Measurements from ENCODE around the gene KXD1. TPM values are rescaled to one million over a fixed set of nuclear protein-coding genes. Genes with fewer than 3 reads are reported as not detected.

Gene KXD1
- polyA plus RNA-seq, 2 of the 4 experiments (the other 2 are of a cell fraction), result 62.8 to 83.9 TPM

DNA sequence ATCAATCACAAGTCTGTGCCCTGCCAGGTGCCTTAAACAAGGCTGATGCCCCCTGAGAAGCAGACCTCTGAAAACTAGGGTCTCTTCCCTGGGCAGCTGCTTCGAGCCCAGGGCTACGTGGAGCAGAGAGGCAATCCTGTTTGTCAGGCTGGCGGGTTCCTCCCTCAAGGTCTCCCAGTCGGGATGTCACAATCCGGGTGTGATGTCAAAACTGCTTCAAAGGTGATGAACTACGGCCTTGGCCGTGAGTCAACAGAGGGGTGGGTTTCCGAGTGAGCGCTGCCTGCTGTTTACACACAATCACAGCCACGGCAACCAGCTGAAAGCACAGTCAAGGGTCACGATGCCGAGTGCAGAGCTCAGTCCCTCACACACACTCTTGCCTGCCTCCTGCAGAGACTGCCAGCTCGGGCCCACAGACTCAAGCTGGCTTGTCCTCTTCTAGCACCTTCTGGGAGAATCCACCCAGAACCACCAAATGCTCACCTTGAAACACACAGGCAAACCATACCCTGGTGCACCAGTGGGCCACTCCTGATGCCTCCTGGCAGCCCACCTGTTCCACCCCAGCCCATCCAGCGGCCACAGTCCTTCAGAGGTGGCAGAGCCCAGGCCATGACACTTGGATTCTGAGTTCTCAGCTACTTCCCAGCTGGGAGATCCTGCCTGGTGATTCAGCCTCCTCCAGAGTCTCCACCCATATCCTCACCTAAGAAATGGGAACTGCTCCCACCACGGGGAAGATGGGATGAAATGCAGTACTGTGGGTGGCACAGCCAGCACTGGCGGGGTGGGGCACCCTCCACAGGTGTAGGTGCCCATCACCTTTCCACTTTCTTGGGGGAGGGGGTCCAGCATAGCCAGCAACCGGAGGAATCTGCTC is 42.6 kb upstream of the KXD1 start:
- TF ChIP-seq RNF2 (IDR thresholded peaks at IDR 0.05; ENCODE audit: borderline replicate concordance, low read depth), result no peak
- TF ChIP-seq CEBPB (IDR thresholded peaks at IDR 0.05), result 0 out of 4 replicates have a peak, but pooled peaks of 1 of the 2 experiments have one; percentile 29
- TF ChIP-seq EHF (CRISPR knock-in tag; IDR thresholded peaks at IDR 0.05), result no peak
- no peak for TF ChIP-seq NR3C1 (IDR thresholded peaks at IDR 0.05)
- peak overlapping the region; percentile 51 for H3K4me2 ChIP-seq
- FAIRE-seq (no peak), ATAC-seq (peak; percentile 57 to 70; a peak in 5 of 6 replicates), DNase-seq (ENCODE audit: low read depth in 1 of 2, low spot score in 1 of 2) (peak in 1 of 2 experiments; percentile 64)
- peaks cover 26% of the 10 kb centered on the region for H3K4me1 ChIP-seq
- H3K4me3 ChIP-seq, result no peak overlapping the region
- CTCF ChIA-PET, result interaction anchor here (0.9 kb wide), 1 partner anchor 47 kb away, joined by 3 read pairs; no protein-coding TSS in a partner anchor
- peak overlapping the region in 1 of 2 experiments; percentile 73; a peak in 4 of 6 replicates for H3K27ac ChIP-seq
- POLR2A ChIA-PET, result no interaction called here
- H3K9me3 ChIP-seq, result no peaks in the 10 kb centered on the region
- WGBS (ENCODE audit: missing lambda C conversion rate), result 42% methylated on average over 6 of the region's 17 CpGs

DNA sequence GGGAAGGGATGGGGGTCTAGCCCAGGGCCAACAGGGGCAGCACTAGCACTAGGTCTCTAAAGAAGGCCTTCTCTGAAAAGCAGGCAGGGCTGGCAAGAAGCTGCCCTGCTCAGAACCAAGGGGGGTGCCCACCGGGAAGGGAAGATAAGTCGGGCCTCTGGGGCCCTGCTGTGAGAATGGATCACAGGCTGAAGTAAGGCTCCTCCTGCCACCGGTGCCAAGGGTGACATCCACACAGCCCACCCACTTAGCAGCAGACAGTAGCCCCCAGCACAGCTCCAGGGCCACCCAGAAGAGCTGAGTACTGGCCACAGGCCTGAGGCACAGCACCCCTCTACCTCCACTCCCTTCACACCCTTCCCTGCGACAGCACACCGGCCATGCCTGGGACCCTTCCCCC is 41.7 kb upstream of the KXD1 start:
- POLR2A ChIA-PET, result no interaction called here
- Histone ChIP-seq H3K9me3 (no peaks in the 10 kb centered on the region), H3K4me3 (no peak overlapping the region), H3K4me1 (peaks cover 27% of the 10 kb centered on the region), H3K4me2 (peak overlapping the region; percentile 51; the same call in 2 of the 3 replicates), H3K27ac (peak overlapping the region in 1 of 2 experiments; percentile 18; a peak in 1 of 6 replicates)
- TF ChIP-seq, protein P1, sequence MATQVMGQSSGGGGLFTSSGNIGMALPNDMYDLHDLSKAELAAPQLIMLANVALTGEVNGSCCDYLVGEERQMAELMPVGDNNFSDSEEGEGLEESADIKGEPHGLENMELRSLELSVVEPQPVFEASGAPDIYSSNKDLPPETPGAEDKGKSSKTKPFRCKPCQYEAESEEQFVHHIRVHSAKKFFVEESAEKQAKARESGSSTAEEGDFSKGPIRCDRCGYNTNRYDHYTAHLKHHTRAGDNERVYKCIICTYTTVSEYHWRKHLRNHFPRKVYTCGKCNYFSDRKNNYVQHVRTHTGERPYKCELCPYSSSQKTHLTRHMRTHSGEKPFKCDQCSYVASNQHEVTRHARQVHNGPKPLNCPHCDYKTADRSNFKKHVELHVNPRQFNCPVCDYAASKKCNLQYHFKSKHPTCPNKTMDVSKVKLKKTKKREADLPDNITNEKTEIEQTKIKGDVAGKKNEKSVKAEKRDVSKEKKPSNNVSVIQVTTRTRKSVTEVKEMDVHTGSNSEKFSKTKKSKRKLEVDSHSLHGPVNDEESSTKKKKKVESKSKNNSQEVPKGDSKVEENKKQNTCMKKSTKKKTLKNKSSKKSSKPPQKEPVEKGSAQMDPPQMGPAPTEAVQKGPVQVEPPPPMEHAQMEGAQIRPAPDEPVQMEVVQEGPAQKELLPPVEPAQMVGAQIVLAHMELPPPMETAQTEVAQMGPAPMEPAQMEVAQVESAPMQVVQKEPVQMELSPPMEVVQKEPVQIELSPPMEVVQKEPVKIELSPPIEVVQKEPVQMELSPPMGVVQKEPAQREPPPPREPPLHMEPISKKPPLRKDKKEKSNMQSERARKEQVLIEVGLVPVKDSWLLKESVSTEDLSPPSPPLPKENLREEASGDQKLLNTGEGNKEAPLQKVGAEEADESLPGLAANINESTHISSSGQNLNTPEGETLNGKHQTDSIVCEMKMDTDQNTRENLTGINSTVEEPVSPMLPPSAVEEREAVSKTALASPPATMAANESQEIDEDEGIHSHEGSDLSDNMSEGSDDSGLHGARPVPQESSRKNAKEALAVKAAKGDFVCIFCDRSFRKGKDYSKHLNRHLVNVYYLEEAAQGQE (IDR thresholded peaks at IDR 0.05), result no peak
- TF ChIP-seq RNF2 (IDR thresholded peaks at IDR 0.05; ENCODE audit: borderline replicate concordance, low read depth), result no peak
- no peak for TF ChIP-seq TFCP2L1 (CRISPR knock-in tag; IDR thresholded peaks at IDR 0.05)
- TF ChIP-seq CBX2 (IDR thresholded peaks at IDR 0.05; ENCODE audit: borderline replicate concordance, low read depth), result no peak
- no peak for TF ChIP-seq CHD4 (IDR thresholded peaks at IDR 0.05; ENCODE audit: borderline replicate concordance)
- no peak for TF ChIP-seq POLR2A (IDR thresholded peaks at IDR 0.05; ENCODE audit: low read length)
- TF ChIP-seq, protein P2, sequence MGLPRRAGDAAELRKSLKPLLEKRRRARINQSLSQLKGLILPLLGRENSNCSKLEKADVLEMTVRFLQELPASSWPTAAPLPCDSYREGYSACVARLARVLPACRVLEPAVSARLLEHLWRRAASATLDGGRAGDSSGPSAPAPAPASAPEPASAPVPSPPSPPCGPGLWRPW (IDR thresholded peaks at IDR 0.05), result no peak
- TF ChIP-seq FOSL2 (IDR thresholded peaks at IDR 0.05), result no peak
- TF ChIP-seq FOSL2 (CRISPR knock-in tag; IDR thresholded peaks at IDR 0.05), result no peak
- TF ChIP-seq NFE2L2 (conservative IDR thresholded peaks at IDR 0.05; ENCODE audit: low read length), result no peak
- TF ChIP-seq BHLHE40 (IDR thresholded peaks at IDR 0.05; ENCODE audit: low read depth, low read length), result no peak
- no peak for TF ChIP-seq RARB (CRISPR knock-in tag; IDR thresholded peaks at IDR 0.05)
- no peak for TF ChIP-seq RAD21 (conservative IDR thresholded peaks at IDR 0.05 in 1 of 2, IDR thresholded peaks at IDR 0.05 in 1 of 2)
- TF ChIP-seq, protein P3, sequence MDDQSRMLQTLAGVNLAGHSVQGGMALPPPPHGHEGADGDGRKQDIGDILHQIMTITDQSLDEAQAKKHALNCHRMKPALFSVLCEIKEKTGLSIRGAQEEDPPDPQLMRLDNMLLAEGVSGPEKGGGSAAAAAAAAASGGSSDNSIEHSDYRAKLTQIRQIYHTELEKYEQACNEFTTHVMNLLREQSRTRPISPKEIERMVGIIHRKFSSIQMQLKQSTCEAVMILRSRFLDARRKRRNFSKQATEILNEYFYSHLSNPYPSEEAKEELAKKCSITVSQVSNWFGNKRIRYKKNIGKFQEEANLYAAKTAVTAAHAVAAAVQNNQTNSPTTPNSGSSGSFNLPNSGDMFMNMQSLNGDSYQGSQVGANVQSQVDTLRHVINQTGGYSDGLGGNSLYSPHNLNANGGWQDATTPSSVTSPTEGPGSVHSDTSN (IDR thresholded peaks at IDR 0.05), result no peak
- TF ChIP-seq CBX8 (IDR thresholded peaks at IDR 0.05), result no peak
- no peak for FAIRE-seq
- 93% methylated on average over 3 of the region's 5 CpGs for WGBS (ENCODE audit: missing lambda C conversion rate)
- ATAC-seq, result no peak
- no peak for DNase-seq (ENCODE audit: low read depth in 1 of 2, low spot score in 1 of 2)
- CTCF ChIA-PET, result interaction anchor here (0.7 to 1.3 kb wide), 3 partner anchors 56 to 114 kb away, joined by 3 to 5 read pairs (median 3); partner anchors contain the start of gene REX1BD
